Measurements from ENCODE around the gene FGF9. TPM values are rescaled to one million over a fixed set of nuclear protein-coding genes. Genes with fewer than 3 reads are reported as not detected.

Gene FGF9
- total RNA-seq, 1 donor from 2014 or later = 0.75 TPM

- no peak for DNase-seq (ENCODE audit: low read depth)
- TF ChIP-seq CTCF (conservative IDR thresholded peaks at IDR 0.05; ENCODE audit: low read depth, low read length) = no peak
- H3K4me3 ChIP-seq (ENCODE audit: low read depth, low read length) = no peak overlapping the region
Measured at GRCh38 chr13:21707586-21707985, 36.7 kb downstream of the FGF9 start.

- TF ChIP-seq CTCF (conservative IDR thresholded peaks at IDR 0.05; ENCODE audit: low read depth, low read length) = no peak
- H3K4me3 ChIP-seq (ENCODE audit: low read depth, low read length) = no peak overlapping the region
- DNase-seq (ENCODE audit: low read depth) = no peak
Measured at GRCh38 chr13:21709697-21710096, 38.8 kb downstream of the FGF9 start.

- no peak for DNase-seq (ENCODE audit: low read depth)
- no peak for TF ChIP-seq CTCF (conservative IDR thresholded peaks at IDR 0.05; ENCODE audit: low read depth, low read length)
- H3K4me3 ChIP-seq (ENCODE audit: low read depth, low read length) = no peak overlapping the region
Measured at GRCh38 chr13:21710163-21710562, 39.3 kb downstream of the FGF9 start.

- no peak for DNase-seq (ENCODE audit: low read depth)
- no peak for TF ChIP-seq CTCF (conservative IDR thresholded peaks at IDR 0.05; ENCODE audit: low read depth, low read length)
- H3K4me3 ChIP-seq (ENCODE audit: low read depth, low read length) = no peak overlapping the region
Measured at GRCh38 chr13:21717817-21718216, 46.9 kb downstream of the FGF9 start.

GRCh38 chr13:21719463-21719862, 48.6 kb downstream of the FGF9 start:
- no peak for DNase-seq (ENCODE audit: low read depth)
- TF ChIP-seq CTCF (conservative IDR thresholded peaks at IDR 0.05; ENCODE audit: low read depth, low read length) = no peak
- H3K4me3 ChIP-seq (ENCODE audit: low read depth, low read length) = no peak overlapping the region

GRCh38 chr13:21723807-21724505, 53.1 kb downstream of the FGF9 start:
- TF ChIP-seq CTCF (conservative IDR thresholded peaks at IDR 0.05; ENCODE audit: low read depth, low read length) = no peak
- H3K4me3 ChIP-seq (ENCODE audit: low read depth, low read length) = no peak overlapping the region
- no peak for DNase-seq (ENCODE audit: low read depth)

Measured in epithelial cell of proximal tubule (primary cell).